ENCODE results near the gene RHOBTB1. TPM values are rescaled to one million over a fixed set of nuclear protein-coding genes. Genes with fewer than 3 reads are reported as not detected.
"Not testable (repeated sequence)": the region's sequence is repeated elsewhere in the genome, so short reads cannot be mapped to it uniquely, and the experiment has no call there.

The RHOBTB1 gene
- total RNA-seq, 1 donor, result 32.9 TPM

GRCh38 chr10:60976687-60977086 is 32.7 kb upstream of the RHOBTB1 start:
- TF ChIP-seq CTCF (IDR thresholded peaks at IDR 0.05; ENCODE audit: extremely low read depth, low read depth, low read length), result no peak
- no peaks in the 10 kb centered on the region for H3K27me3 ChIP-seq (ENCODE audit: insufficient read depth, low read length)
- no peaks in the 10 kb centered on the region for H3K79me2 ChIP-seq (ENCODE audit: insufficient read depth, low read length)
- H3K4me1 ChIP-seq (ENCODE audit: insufficient read depth, low read length), result peaks cover 18% of the 10 kb centered on the region
- no peak for DNase-seq (ENCODE audit: insufficient read length, low spot score, missing footprints)
- no peaks in the 10 kb centered on the region for H4K20me1 ChIP-seq (ENCODE audit: insufficient read depth, low read length)
- H3K27ac ChIP-seq (ENCODE audit: low read depth, low read length), result no peak overlapping the region
- no peak overlapping the region for H3K4me2 ChIP-seq (ENCODE audit: insufficient read depth, low read length)
- no peak overlapping the region for H3K4me3 ChIP-seq (ENCODE audit: insufficient read depth, low read length)
- no peaks in the 10 kb centered on the region for H3K9me3 ChIP-seq (ENCODE audit: low read depth, low read length)
- no peaks in the 10 kb centered on the region for H3K36me3 ChIP-seq (ENCODE audit: insufficient read depth, low read length)
- no peak overlapping the region for H2AFZ ChIP-seq (ENCODE audit: low read length)

- no peak overlapping the region for H2AFZ ChIP-seq (ENCODE audit: low read length)
- DNase-seq (ENCODE audit: insufficient read length, low spot score, missing footprints), result no peak
- no peak overlapping the region for H3K4me2 ChIP-seq (ENCODE audit: insufficient read depth, low read length)
- no peaks in the 10 kb centered on the region for H3K36me3 ChIP-seq (ENCODE audit: insufficient read depth, low read length)
- no peak overlapping the region for H3K4me3 ChIP-seq (ENCODE audit: insufficient read depth, low read length)
- H3K27me3 ChIP-seq (ENCODE audit: insufficient read depth, low read length), result no peaks in the 10 kb centered on the region
- H4K20me1 ChIP-seq (ENCODE audit: insufficient read depth, low read length), result no peaks in the 10 kb centered on the region
- no peaks in the 10 kb centered on the region for H3K79me2 ChIP-seq (ENCODE audit: insufficient read depth, low read length)
- peaks cover 18% of the 10 kb centered on the region for H3K4me1 ChIP-seq (ENCODE audit: insufficient read depth, low read length)
- H3K27ac ChIP-seq (ENCODE audit: low read depth, low read length), result no peak overlapping the region
- TF ChIP-seq CTCF (IDR thresholded peaks at IDR 0.05; ENCODE audit: extremely low read depth, low read depth, low read length), result no peak
- no peaks in the 10 kb centered on the region for H3K9me3 ChIP-seq (ENCODE audit: low read depth, low read length)
Measured at GRCh38 chr10:60975716-60976115, 31.7 kb upstream of the RHOBTB1 start.

- H2AFZ ChIP-seq (ENCODE audit: low read length), result no peak overlapping the region
- H3K4me1 ChIP-seq (ENCODE audit: insufficient read depth, low read length), result peaks cover 18% of the 10 kb centered on the region
- no peaks in the 10 kb centered on the region for H4K20me1 ChIP-seq (ENCODE audit: insufficient read depth, low read length)
- peak overlapping the region; percentile 46 for H3K4me2 ChIP-seq (ENCODE audit: insufficient read depth, low read length)
- no peak overlapping the region for H3K27ac ChIP-seq (ENCODE audit: low read depth, low read length)
- no peaks in the 10 kb centered on the region for H3K79me2 ChIP-seq (ENCODE audit: insufficient read depth, low read length)
- no peaks in the 10 kb centered on the region for H3K36me3 ChIP-seq (ENCODE audit: insufficient read depth, low read length)
- DNase-seq (ENCODE audit: insufficient read length, low spot score, missing footprints), result no peak
- no peak overlapping the region for H3K4me3 ChIP-seq (ENCODE audit: insufficient read depth, low read length)
- no peak for TF ChIP-seq CTCF (IDR thresholded peaks at IDR 0.05; ENCODE audit: extremely low read depth, low read depth, low read length)
- no peaks in the 10 kb centered on the region for H3K27me3 ChIP-seq (ENCODE audit: insufficient read depth, low read length)
- H3K9me3 ChIP-seq (ENCODE audit: low read depth, low read length), result no peaks in the 10 kb centered on the region
Measured at GRCh38 chr10:60974463-60975149, 30.6 kb upstream of the RHOBTB1 start.

GRCh38 chr10:60973086-60973485 is 29.1 kb upstream of the RHOBTB1 start:
- Histone ChIP-seq H3K4me1 (ENCODE audit: insufficient read depth, low read length) (peaks cover 18% of the 10 kb centered on the region), H3K4me2 (ENCODE audit: insufficient read depth, low read length) (no peak overlapping the region), H2AFZ (ENCODE audit: low read length) (no peak overlapping the region), H3K9me3 (ENCODE audit: low read depth, low read length) (no peaks in the 10 kb centered on the region), H4K20me1 (ENCODE audit: insufficient read depth, low read length) (no peaks in the 10 kb centered on the region), H3K79me2 (ENCODE audit: insufficient read depth, low read length) (no peaks in the 10 kb centered on the region), H3K27me3 (ENCODE audit: insufficient read depth, low read length) (no peaks in the 10 kb centered on the region), H3K4me3 (ENCODE audit: insufficient read depth, low read length) (no peak overlapping the region), H3K36me3 (ENCODE audit: insufficient read depth, low read length) (no peaks in the 10 kb centered on the region), H3K27ac (ENCODE audit: low read depth, low read length) (no peak overlapping the region)
- TF ChIP-seq CTCF (IDR thresholded peaks at IDR 0.05; ENCODE audit: extremely low read depth, low read depth, low read length), result no peak
- DNase-seq (ENCODE audit: insufficient read length, low spot score, missing footprints), result no peak

GRCh38 chr10:60972181-60972580 is 28.2 kb upstream of the RHOBTB1 start:
- not testable (repeated sequence) for H3K4me3 ChIP-seq (ENCODE audit: insufficient read depth, low read length); H4K20me1 ChIP-seq (ENCODE audit: insufficient read depth, low read length); H3K27me3 ChIP-seq (ENCODE audit: insufficient read depth, low read length); H2AFZ ChIP-seq (ENCODE audit: low read length); DNase-seq (ENCODE audit: insufficient read length, low spot score, missing footprints); H3K27ac ChIP-seq (ENCODE audit: low read depth, low read length); H3K9me3 ChIP-seq (ENCODE audit: low read depth, low read length); H3K36me3 ChIP-seq (ENCODE audit: insufficient read depth, low read length); H3K4me2 ChIP-seq (ENCODE audit: insufficient read depth, low read length); H3K79me2 ChIP-seq (ENCODE audit: insufficient read depth, low read length)
- peaks cover 18% of the 10 kb centered on the region for H3K4me1 ChIP-seq (ENCODE audit: insufficient read depth, low read length)
